HFFc6 (cell line): ENCODE measurements around the gene GALNT18. TPM values are rescaled to one million over a fixed set of nuclear protein-coding genes. Genes with fewer than 3 reads are reported as not detected.

Source experiments
- DNase-seq: peaks from one replicate; pipeline ENCODE4 v3.0.0-alpha.2; 2018
- H3K27ac Mint-ChIP-seq: 2 replicates; pipeline ENCODE4 v1.8.0; 2020; ENCODE audit warnings: mild to moderate bottlenecking, mixed read lengths
- H3K27me3 Mint-ChIP-seq: 2 replicates; pipeline ENCODE4 v1.8.0; 2021; ENCODE audit warnings: mild to moderate bottlenecking, moderate library complexity, mixed read lengths; ENCODE audit not compliant: insufficient read depth
- H3K36me3 Mint-ChIP-seq: 2 replicates; pipeline ENCODE4 v1.8.0; 2021; ENCODE audit warnings: low read depth, mixed read lengths
- H3K4me1 Mint-ChIP-seq: 2 replicates; pipeline ENCODE4 v1.8.0; 2020; ENCODE audit warnings: low read depth, mixed read lengths
- H3K4me3 Mint-ChIP-seq: 2 replicates; pipeline ENCODE4 v1.8.0; 2020; ENCODE audit warnings: mild to moderate bottlenecking, moderate library complexity, mixed read lengths
- H3K9me3 Mint-ChIP-seq: 2 replicates; pipeline ENCODE4 v1.8.0; 2020; ENCODE audit warnings: mild to moderate bottlenecking, mixed read lengths
- total RNA-seq, 6 experiments: library from RNA; stranded (reverse); fragmentation: NEBNext Ultra II Directional; extraction: Animal tissue kit (Norgen Biotek cat#: 25700); gene quantifications; 2 replicates in 1 of 6; 3 replicates in 5 of 6; pipeline ENCODE4 v1.2.3, GENCODE V29; 2021
- TF ChIP-seq, protein P1 (sequence below): fragments of 200-600 bp; sonication (generic); IDR thresholded peaks from 2 replicates; pipeline ENCODE4 v1.5.0; 2021; ENCODE audit warnings: antibody characterized with exemption, mild to moderate bottlenecking

GALNT18 gene
- total RNA-seq, 6 experiments from 2014 or later = 2.7 to 13.7 (median 12.4) TPM

DNA sequence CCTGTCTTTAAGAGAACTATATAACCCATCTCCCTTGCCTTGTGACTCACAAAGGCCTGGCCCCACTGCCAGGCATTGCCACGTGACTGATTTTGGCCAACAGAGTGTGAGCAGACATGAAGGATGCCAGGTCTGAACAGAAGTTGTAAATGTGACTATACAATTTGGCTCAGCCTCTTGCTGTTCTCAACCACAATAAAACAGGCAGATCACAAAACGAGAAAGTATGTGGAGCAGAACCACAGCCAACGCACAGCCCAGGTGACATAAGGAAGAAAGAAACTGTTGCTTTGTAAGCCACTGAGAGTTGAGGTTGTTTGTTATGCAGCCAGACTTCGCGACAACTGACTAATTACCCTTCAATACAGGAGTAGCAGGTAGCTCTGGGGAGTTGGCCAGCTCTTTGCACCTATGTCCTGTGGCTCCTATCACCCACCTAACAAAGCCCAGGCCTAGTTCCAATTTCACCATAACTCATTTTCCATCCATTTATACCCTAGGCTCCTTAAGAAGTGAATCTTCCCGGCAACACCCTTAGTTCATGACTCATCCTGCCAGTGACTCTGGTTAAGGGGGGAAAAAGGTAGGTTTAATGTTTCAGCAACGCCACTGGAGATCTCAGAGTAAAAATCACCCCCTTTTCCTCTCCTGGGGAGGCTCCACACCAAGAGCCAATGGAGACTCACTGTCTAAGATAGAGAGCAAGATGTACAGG, 53.7 kb downstream of the GALNT18 start:
- peak; percentile 9 for DNase-seq
- Mint-ChIP-seq H3K9me3 (no peaks in the 10 kb centered on the region), H3K4me3 (no peak overlapping the region), H3K27ac (no peak overlapping the region; the same call in 1 of the 2 replicates), H3K4me1 (peaks cover 33% of the 10 kb centered on the region), H3K27me3 (peaks cover 6% of the 10 kb centered on the region; the same call in 1 of the 2 replicates), H3K36me3 (no peaks in the 10 kb centered on the region)
- TF ChIP-seq, protein P1, sequence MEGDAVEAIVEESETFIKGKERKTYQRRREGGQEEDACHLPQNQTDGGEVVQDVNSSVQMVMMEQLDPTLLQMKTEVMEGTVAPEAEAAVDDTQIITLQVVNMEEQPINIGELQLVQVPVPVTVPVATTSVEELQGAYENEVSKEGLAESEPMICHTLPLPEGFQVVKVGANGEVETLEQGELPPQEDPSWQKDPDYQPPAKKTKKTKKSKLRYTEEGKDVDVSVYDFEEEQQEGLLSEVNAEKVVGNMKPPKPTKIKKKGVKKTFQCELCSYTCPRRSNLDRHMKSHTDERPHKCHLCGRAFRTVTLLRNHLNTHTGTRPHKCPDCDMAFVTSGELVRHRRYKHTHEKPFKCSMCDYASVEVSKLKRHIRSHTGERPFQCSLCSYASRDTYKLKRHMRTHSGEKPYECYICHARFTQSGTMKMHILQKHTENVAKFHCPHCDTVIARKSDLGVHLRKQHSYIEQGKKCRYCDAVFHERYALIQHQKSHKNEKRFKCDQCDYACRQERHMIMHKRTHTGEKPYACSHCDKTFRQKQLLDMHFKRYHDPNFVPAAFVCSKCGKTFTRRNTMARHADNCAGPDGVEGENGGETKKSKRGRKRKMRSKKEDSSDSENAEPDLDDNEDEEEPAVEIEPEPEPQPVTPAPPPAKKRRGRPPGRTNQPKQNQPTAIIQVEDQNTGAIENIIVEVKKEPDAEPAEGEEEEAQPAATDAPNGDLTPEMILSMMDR = no peak

DNA sequence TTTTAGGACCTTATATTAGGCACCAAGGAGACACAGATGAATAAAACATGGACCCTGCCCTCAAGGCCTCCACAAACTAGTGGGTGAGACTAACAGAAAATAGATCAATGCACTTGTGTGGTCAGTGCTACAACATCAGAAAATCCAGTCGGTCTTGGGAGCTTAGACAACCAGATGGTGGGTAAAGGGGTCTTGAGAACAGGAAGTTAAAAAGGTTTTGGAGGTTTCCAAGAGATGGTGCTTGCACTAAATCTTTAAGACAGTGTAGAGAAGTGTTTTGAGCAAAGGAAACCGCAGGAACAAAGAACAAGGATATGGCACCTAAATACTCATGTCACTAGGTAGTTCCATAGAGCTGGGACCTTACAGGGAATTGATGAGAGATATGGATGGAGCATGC, 56.2 kb downstream of the GALNT18 start:
- Mint-ChIP-seq H3K27me3 (peaks cover 9% of the 10 kb centered on the region), H3K27ac (no peak overlapping the region), H3K4me3 (no peak overlapping the region), H3K9me3 (no peaks in the 10 kb centered on the region), H3K36me3 (no peaks in the 10 kb centered on the region), H3K4me1 (peaks cover 28% of the 10 kb centered on the region)
- DNase-seq = no peak
- TF ChIP-seq, protein P1 = no peak

DNA sequence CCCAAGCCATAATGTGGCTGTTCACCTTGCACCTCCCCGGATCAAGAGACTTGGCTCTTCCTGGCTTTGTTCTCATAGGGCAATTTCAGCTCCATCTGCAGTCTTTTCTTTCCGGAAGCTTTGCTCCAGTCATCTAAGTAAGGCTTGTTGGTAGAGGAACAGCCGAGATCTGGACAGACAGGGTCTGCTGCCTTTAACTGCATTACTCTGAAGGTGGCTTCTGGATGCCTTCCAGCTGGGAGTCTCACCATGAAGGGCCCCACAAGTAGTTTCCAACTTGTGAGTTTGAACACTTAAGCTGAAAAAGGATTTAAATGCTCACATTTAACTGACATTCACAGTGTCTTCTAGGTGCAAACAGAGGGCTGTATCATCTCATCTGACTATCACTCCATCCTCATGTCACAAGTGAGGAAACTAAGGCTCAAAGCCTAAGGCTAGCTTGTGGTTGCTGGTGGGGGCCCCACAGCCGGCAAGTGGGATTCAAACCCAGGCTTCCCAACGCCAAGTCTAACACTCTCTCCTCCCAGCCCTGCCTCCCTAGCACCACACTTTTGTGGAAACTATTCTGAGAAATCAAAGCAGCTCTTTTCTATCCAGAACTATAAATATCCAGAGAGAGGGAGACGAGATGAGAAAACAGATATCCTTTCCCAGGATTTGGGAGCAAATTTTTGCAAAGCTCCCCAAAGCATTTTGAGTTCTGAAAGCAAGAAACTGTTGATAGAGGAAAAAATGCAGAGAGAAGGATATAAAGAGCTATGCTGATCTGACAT, 58.4 kb downstream of the GALNT18 start:
- no peaks in the 10 kb centered on the region for H3K9me3 Mint-ChIP-seq
- no peaks in the 10 kb centered on the region for H3K36me3 Mint-ChIP-seq
- TF ChIP-seq, protein P1 = no peak
- no peak for DNase-seq
- no peak overlapping the region for H3K27ac Mint-ChIP-seq
- peaks cover 8% of the 10 kb centered on the region for H3K4me1 Mint-ChIP-seq
- H3K4me3 Mint-ChIP-seq = no peak overlapping the region
- peaks cover 7% of the 10 kb centered on the region for H3K27me3 Mint-ChIP-seq

DNA sequence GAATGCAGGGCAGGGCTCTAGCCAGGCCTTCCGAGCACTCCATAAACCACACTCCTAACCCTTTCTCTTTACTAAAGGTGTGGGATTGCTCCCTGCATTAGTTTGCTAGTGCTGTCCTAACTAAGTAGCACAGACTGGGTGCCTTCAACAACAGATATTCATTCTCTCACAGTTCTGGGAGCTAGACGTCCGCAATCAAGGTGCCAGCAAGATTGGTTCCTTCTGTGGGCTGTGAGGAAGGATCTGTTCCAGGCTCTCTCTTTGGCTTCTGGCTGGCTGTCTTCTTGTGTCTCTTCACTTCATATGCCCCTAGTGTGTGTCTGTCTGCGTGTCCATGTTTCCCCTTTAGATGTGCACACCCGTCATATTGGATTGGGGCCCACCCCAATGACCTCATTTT, 59.8 kb downstream of the GALNT18 start:
- TF ChIP-seq, protein P1 = no peak
- Mint-ChIP-seq H3K27me3 (peaks cover 7% of the 10 kb centered on the region), H3K27ac (no peak overlapping the region), H3K36me3 (no peaks in the 10 kb centered on the region), H3K4me1 (no peaks in the 10 kb centered on the region), H3K9me3 (no peaks in the 10 kb centered on the region), H3K4me3 (no peak overlapping the region)
- no peak for DNase-seq

DNA sequence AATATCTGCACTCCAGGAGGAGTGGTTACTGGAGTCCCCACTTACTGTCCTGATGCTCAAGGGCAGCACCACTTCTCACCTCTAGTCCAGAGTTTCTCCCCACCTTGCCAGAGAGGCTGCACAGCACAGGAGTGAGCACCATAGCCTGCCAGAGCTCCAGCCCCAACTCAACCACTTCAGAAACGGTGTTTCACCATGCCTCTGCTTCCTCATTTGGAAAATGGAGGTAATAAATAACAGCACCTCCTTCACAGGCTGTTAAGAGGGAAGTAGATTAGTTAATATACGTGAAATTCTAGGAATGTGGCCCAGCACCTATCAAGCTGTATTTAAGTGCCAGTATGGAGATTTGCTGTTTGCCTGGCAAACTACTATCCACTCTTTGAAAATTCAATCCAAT, 63.0 kb downstream of the GALNT18 start:
- DNase-seq = no peak
- no peak overlapping the region for H3K27ac Mint-ChIP-seq
- no peaks in the 10 kb centered on the region for H3K4me1 Mint-ChIP-seq
- H3K36me3 Mint-ChIP-seq = no peaks in the 10 kb centered on the region
- TF ChIP-seq, protein P1 = no peak
- H3K4me3 Mint-ChIP-seq = no peak overlapping the region
- H3K9me3 Mint-ChIP-seq = no peaks in the 10 kb centered on the region
- peaks cover 9% of the 10 kb centered on the region for H3K27me3 Mint-ChIP-seq
